CD14-positive monocyte (primary cell): Measurements from ENCODE around the gene IKZF2. TPM values are rescaled to one million over a fixed set of nuclear protein-coding genes. Genes with fewer than 3 reads are reported as not detected.
"Not testable (repeated sequence)": the region's sequence is repeated elsewhere in the genome, so short reads cannot be mapped to it uniquely, and the experiment has no call there.

Experiments
- DNase-seq, 3 donors: peaks; one replicate each; pipeline ENCODE4 v3.0.0-alpha.2; 2011 to 2022
- H2AFZ ChIP-seq: 2 replicates; pipeline ENCODE4 v1.6.0; 2012; ENCODE audit warnings: mild to moderate bottlenecking, low read depth, low read length, inconsistent platforms; ENCODE audit not compliant: insufficient read depth, poor library complexity, severe bottlenecking
- H3K27ac ChIP-seq, 2 donors: 1 replicate in 1 of 2; 2 replicates in 1 of 2; pipeline ENCODE4 v1.5.1; 2012 to 2013; ENCODE audit warnings: low read length in 2 of 2, control low read depth in 1 of 2, inconsistent platforms in 1 of 2, low read depth in 1 of 2, mild to moderate bottlenecking in 1 of 2
- H3K27me3 ChIP-seq, 2 donors: one replicate each; pipeline versions ENCODE4 v1.6.0 to v1.6.1; 2011 to 2013; ENCODE audit warnings: low read length in 2 of 2; ENCODE audit not compliant: control insufficient read depth in 2 of 2, insufficient read depth in 2 of 2
- H3K36me3 ChIP-seq, 2 donors: replicated peaks in 1 of 2; 1 replicate in 1 of 2; 2 replicates in 1 of 2; pipeline versions ENCODE4 v1.5.1 to v1.6.1; 2012 to 2013; ENCODE audit warnings: low read length in 2 of 2, control low read depth in 1 of 2, inconsistent platforms in 1 of 2, mild to moderate bottlenecking in 1 of 2; ENCODE audit not compliant: insufficient read depth in 2 of 2, control insufficient read depth in 1 of 2
- H3K4me1 ChIP-seq, 2 donors: 1 replicate in 1 of 2; 2 replicates in 1 of 2; pipeline versions ENCODE4 v1.5.1 to v1.6.1; 2012 to 2013; ENCODE audit warnings: low read length in 2 of 2, control low read depth in 1 of 2, inconsistent platforms in 1 of 2, mild to moderate bottlenecking in 1 of 2, moderate library complexity in 1 of 2; ENCODE audit not compliant: insufficient read depth in 2 of 2, control insufficient read depth in 1 of 2
- H3K4me2 ChIP-seq: replicated peaks from 2 replicates; pipeline ENCODE3; 2012; ENCODE audit warnings: low read length, moderate library complexity, mild to moderate bottlenecking; ENCODE audit not compliant: poor library complexity, severe bottlenecking; ENCODE audit errors: extremely low read depth
- H3K4me3 ChIP-seq, 3 experiments: fragments of 200-600 bp in 1 of 3; sonication (generic) in 1 of 3; replicated peaks in 1 of 3; 1 replicate in 2 of 3; 2 replicates in 1 of 3; pipeline ENCODE4 v1.5.1; 2011 to 2013; ENCODE audit warnings: low read length in 3 of 3, mild to moderate bottlenecking in 3 of 3, control low read depth in 2 of 3, low read depth in 2 of 3, inconsistent platforms in 1 of 3, moderate library complexity in 1 of 3
- H3K79me2 ChIP-seq: 2 replicates; pipeline ENCODE4 v1.6.0; 2012; ENCODE audit warnings: mild to moderate bottlenecking, control low read depth, inconsistent platforms, low read length, moderate library complexity; ENCODE audit not compliant: insufficient read depth
- H3K9ac ChIP-seq: 2 replicates; pipeline ENCODE4 v1.6.0; 2017; ENCODE audit warnings: low read length, mild to moderate bottlenecking; ENCODE audit not compliant: insufficient read depth, poor library complexity, severe bottlenecking
- H3K9me3 ChIP-seq, 2 donors: replicated peaks in 1 of 2; 1 replicate in 1 of 2; 2 replicates in 1 of 2; pipeline versions ENCODE4 v1.5.1 to v1.6.1; 2012 to 2013; ENCODE audit warnings: low read length in 2 of 2, control low read depth in 1 of 2; ENCODE audit not compliant: control insufficient read depth in 1 of 2, insufficient read depth in 1 of 2
- H4K20me1 ChIP-seq: 2 replicates; pipeline ENCODE4 v1.6.0; 2012; ENCODE audit warnings: mild to moderate bottlenecking, low read length, control low read depth, moderate library complexity; ENCODE audit not compliant: insufficient read depth
- H3K27ac Mint-ChIP-seq, 7 donors: one replicate each; pipeline ENCODE4 v1.8.0; 2020; ENCODE audit warnings: mild to moderate bottlenecking in 7 of 7, mixed read lengths in 7 of 7, moderate library complexity in 6 of 7, inconsistent platforms in 2 of 7
- H3K27me3 Mint-ChIP-seq, 3 donors: one replicate each; pipeline ENCODE4 v1.8.0; 2021 to 2022; ENCODE audit warnings: low read depth in 3 of 3, mild to moderate bottlenecking in 3 of 3, mixed read lengths in 3 of 3, moderate library complexity in 3 of 3, inconsistent platforms in 1 of 3
- H3K36me3 Mint-ChIP-seq, 2 donors: one replicate each; pipeline ENCODE4 v1.8.0; 2020; ENCODE audit warnings: mixed read lengths in 2 of 2, inconsistent platforms in 1 of 2, mild to moderate bottlenecking in 1 of 2
- H3K4me1 Mint-ChIP-seq: one replicate; pipeline ENCODE4 v1.8.0; 2020; ENCODE audit warnings: mild to moderate bottlenecking, mixed read lengths
- H3K4me3 Mint-ChIP-seq, 2 donors: one replicate each; pipeline ENCODE4 v1.8.0; 2020; ENCODE audit warnings: mild to moderate bottlenecking in 2 of 2, mixed read lengths in 2 of 2, moderate library complexity in 1 of 2
- H3K9me3 Mint-ChIP-seq, 7 donors: one replicate each; pipeline ENCODE4 v1.8.0; 2020 to 2022; ENCODE audit warnings: mixed read lengths in 7 of 7, mild to moderate bottlenecking in 6 of 7, moderate library complexity in 6 of 7, inconsistent platforms in 2 of 7
- whole genome bisulfite sequencing: methylation state at CpG from one replicate; pipeline ENCODE4 v1.1.5; 2013; ENCODE audit warnings: missing lambda C conversion rate; ENCODE audit not compliant: insufficient coverage; 5-methylcytosine and 5-hydroxymethylcytosine counted together
- intact Hi-C, 2 donors: fragments of 100-400 bp; cut with micrococcal nuclease; formaldehyde crosslinking; loops; one replicate each; pipeline versions ENCODE4 v1.15.0 to v1.15.1; 2023
- polyA plus RNA-seq, 3 donors: library from polyadenylated mRNA; depleted of rRNA in 1 of 3; unstranded in 2 of 3; stranded (reverse) in 1 of 3; fragments of 300-500 nt in 2 of 3; fragments of >200 nt in 1 of 3; fragmentation: Illumina TruSeq in 2 of 3; gene quantifications; 1 replicate in 2 of 3; 2 replicates in 1 of 3; pipeline ENCODE4 v1.2.3, GENCODE V29; 2012 to 2021
- TF ChIP-seq, protein P1 (sequence below): fragments of 200-600 bp; IDR thresholded peaks from one replicate; pipeline ENCODE4 v1.8.0; 2022; ENCODE audit warnings: antibody characterized with exemption, mild to moderate bottlenecking

The IKZF2 gene
- polyA plus RNA-seq, 3 donors = 0.10 to 0.12 (median 0.11) TPM

- H3K27ac Mint-ChIP-seq = no peak overlapping the region
These were observed 129.2 kb downstream of the IKZF2 start for GRCh38 chr2:213021971-213022899.

DNA sequence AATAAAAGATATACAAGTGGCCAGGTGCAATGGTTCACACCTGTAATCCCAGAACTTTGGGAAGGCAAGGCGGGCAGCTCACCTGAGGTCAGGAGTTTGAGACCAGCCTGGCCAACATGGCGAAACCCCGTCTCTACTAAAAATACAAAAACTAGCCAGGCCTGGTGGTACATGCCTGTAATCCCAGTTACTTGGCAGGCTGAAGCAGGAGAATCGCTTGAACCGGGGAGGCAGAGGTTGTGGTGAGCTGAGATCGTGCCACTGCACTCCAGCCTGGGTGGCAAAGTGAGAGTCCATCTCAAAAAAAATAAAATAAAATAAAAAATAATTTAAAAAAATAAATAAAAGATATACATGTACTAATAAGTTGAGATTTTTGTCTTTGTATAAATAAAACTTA, 130.5 kb downstream of the IKZF2 start:
- intact Hi-C loops = not testable (repeated sequence)

More at GRCh38 chr2:213021971-213022899, 129.2 kb downstream of the IKZF2 start:
- no peaks in the 10 kb centered on the region for H3K36me3 Mint-ChIP-seq
- H3K9ac ChIP-seq = no peak overlapping the region
- intact Hi-C loops = no loop called here
- no peak overlapping the region for H3K4me2 ChIP-seq
- no peaks in the 10 kb centered on the region for H3K4me1 ChIP-seq
- no peak overlapping the region for H3K4me3 Mint-ChIP-seq
- H3K27me3 ChIP-seq = no peaks in the 10 kb centered on the region
- H3K4me1 Mint-ChIP-seq = no peaks in the 10 kb centered on the region
- H3K9me3 Mint-ChIP-seq = peaks cover 0 to 2% (median 0%) of the 10 kb centered on the region in 7 donors
- no peaks in the 10 kb centered on the region for H4K20me1 ChIP-seq
- no peak overlapping the region for H2AFZ ChIP-seq
- H3K27me3 Mint-ChIP-seq = peaks cover 0 to 2% (median 0%) of the 10 kb centered on the region in 3 donors
- TF ChIP-seq, protein P1, sequence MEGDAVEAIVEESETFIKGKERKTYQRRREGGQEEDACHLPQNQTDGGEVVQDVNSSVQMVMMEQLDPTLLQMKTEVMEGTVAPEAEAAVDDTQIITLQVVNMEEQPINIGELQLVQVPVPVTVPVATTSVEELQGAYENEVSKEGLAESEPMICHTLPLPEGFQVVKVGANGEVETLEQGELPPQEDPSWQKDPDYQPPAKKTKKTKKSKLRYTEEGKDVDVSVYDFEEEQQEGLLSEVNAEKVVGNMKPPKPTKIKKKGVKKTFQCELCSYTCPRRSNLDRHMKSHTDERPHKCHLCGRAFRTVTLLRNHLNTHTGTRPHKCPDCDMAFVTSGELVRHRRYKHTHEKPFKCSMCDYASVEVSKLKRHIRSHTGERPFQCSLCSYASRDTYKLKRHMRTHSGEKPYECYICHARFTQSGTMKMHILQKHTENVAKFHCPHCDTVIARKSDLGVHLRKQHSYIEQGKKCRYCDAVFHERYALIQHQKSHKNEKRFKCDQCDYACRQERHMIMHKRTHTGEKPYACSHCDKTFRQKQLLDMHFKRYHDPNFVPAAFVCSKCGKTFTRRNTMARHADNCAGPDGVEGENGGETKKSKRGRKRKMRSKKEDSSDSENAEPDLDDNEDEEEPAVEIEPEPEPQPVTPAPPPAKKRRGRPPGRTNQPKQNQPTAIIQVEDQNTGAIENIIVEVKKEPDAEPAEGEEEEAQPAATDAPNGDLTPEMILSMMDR = no peak
- H3K4me3 ChIP-seq = no peak overlapping the region
- 90% methylated on average over 2 of the region's 5 CpGs for WGBS
- no peak overlapping the region for H3K27ac ChIP-seq
- no peak for DNase-seq
- no peaks in the 10 kb centered on the region for H3K36me3 ChIP-seq
- no peaks in the 10 kb centered on the region for H3K79me2 ChIP-seq
- H3K9me3 ChIP-seq = no peaks in the 10 kb centered on the region

More for the DNA sequence above, 130.5 kb downstream of the IKZF2 start:
- not testable (repeated sequence) for H3K27ac Mint-ChIP-seq, H3K36me3 Mint-ChIP-seq, H3K79me2 ChIP-seq, H3K27ac ChIP-seq, H3K36me3 ChIP-seq, DNase-seq, H3K4me3 Mint-ChIP-seq, H3K4me1 Mint-ChIP-seq, H2AFZ ChIP-seq, H3K9me3 ChIP-seq, H3K9ac ChIP-seq, H3K4me3 ChIP-seq, H4K20me1 ChIP-seq, H3K27me3 Mint-ChIP-seq, H3K27me3 ChIP-seq, H3K9me3 Mint-ChIP-seq, H3K4me1 ChIP-seq, H3K4me2 ChIP-seq
- 100% methylated on average over 1 of the region's 6 CpGs for WGBS
